ENCODE data around the gene GNB1. TPM values are rescaled to one million over a fixed set of nuclear protein-coding genes. Genes with fewer than 3 reads are reported as not detected.
A peak's percentile ranks its signal among the peaks of the same experiment; 100 is the strongest.

GNB1 gene
- total RNA-seq, 6 donors from 2014 or later: 126 to 386 (median 173) TPM

GRCh38 chr1:1777950-1778662 lies 112.8 kb downstream of the GNB1 start, which contains the start of gene NADK:
NADK (minus strand) TSS chr1:1778470; CDS start chr1:1765406, 13,064 bp downstream.
- Histone ChIP-seq H3K27ac (peak within 1 kb of the TSS; percentile 90 to 97 (median 94)), H3K36me3 (no peaks in the 10 kb centered on the region), H3K4me3 (peak within 1 kb of the TSS; percentile 89 to 99 (median 94)), H3K27me3 (no peaks in the 10 kb centered on the region), H3K9me3 (no peaks in the 10 kb centered on the region), H3K4me1 (peaks cover 74 to 91% (median 78%) of the 10 kb centered on the region in 4 donors)
- ATAC-seq (ENCODE audit: low FRiP score in 2 of 2): peak in 1 of 2 donors; percentile 80
- DNase-seq: peak; percentile 67 to 96
- WGBS, 2 donors: 1% methylated on average over 58 of the region's 99 CpGs; no CpG with 5 or more reads in 1 of the 2 donors
- peak in 1 of 2 donors; percentile 9 for TF ChIP-seq POLR2AphosphoS5 (IDR thresholded peaks at IDR 0.05)
- peak in 2 of 6 experiments; percentile 17 to 45 for TF ChIP-seq CTCF (IDR thresholded peaks at IDR 0.05)
- TF ChIP-seq POLR2A (IDR thresholded peaks at IDR 0.05): peak in 1 of 4 donors; percentile 24
- TF ChIP-seq EP300 (IDR thresholded peaks at IDR 0.05): no peak

GRCh38 chr1:1777583-1777899 lies 113.3 kb downstream of the GNB1 start:
- Histone ChIP-seq H3K4me1 (peaks cover 68 to 86% (median 72%) of the 10 kb centered on the region in 4 donors), H3K27ac (peak overlapping the region; percentile 87 to 97 (median 94)), H3K9me3 (no peaks in the 10 kb centered on the region), H3K36me3 (peaks cover 2 to 3% (median 3%) of the 10 kb centered on the region in 4 donors), H3K4me3 (peak overlapping the region; percentile 89 to 99 (median 94)), H3K27me3 (no peaks in the 10 kb centered on the region)
- WGBS, 2 donors: 3 to 6% methylated on average over 5 to 6 of the region's 6 CpGs
- TF ChIP-seq EP300 (IDR thresholded peaks at IDR 0.05): peak in 1 of 4 donors; percentile 12
- TF ChIP-seq POLR2A (IDR thresholded peaks at IDR 0.05): no peak
- no peak for TF ChIP-seq CTCF (IDR thresholded peaks at IDR 0.05)
- peak in 1 of 2 donors; percentile 28 for TF ChIP-seq POLR2AphosphoS5 (IDR thresholded peaks at IDR 0.05)
- DNase-seq (peak in 1 of 2 donors; percentile 69), ATAC-seq (ENCODE audit: low FRiP score in 2 of 2) (peak in 1 of 2 donors; percentile 46)

GRCh38 chr1:1776672-1777582 lies 114.0 kb downstream of the GNB1 start:
- ATAC-seq (ENCODE audit: low FRiP score in 2 of 2) (no peak), DNase-seq (peak in 1 of 2 donors; percentile 50)
- 64 to 71% methylated on average over 9 of the region's 9 CpGs for WGBS, 2 donors
- Histone ChIP-seq H3K4me3 (peak overlapping the region; percentile 89 to 99 (median 94)), H3K9me3 (no peaks in the 10 kb centered on the region), H3K36me3 (peaks cover 5 to 10% (median 8%) of the 10 kb centered on the region in 4 donors), H3K27me3 (no peaks in the 10 kb centered on the region), H3K27ac (peak overlapping the region; percentile 87 to 97 (median 94)), H3K4me1 (peaks cover 62 to 80% (median 66%) of the 10 kb centered on the region in 4 donors)
- TF ChIP-seq CTCF (IDR thresholded peaks at IDR 0.05) (no peak), POLR2AphosphoS5 (IDR thresholded peaks at IDR 0.05) (no peak), EP300 (IDR thresholded peaks at IDR 0.05) (peak in 1 of 4 donors; percentile 8)

- H3K9me3 ChIP-seq: no peaks in the 10 kb centered on the region
- DNase-seq: peak in 1 of 2 donors; percentile 50
- no peaks in the 10 kb centered on the region for H3K27me3 ChIP-seq
- 69 to 71% methylated on average over 11 of the region's 11 CpGs for WGBS, 2 donors
- TF ChIP-seq POLR2AphosphoS5 (IDR thresholded peaks at IDR 0.05) (no peak), CTCF (IDR thresholded peaks at IDR 0.05) (no peak), EP300 (IDR thresholded peaks at IDR 0.05) (no peak), POLR2A (IDR thresholded peaks at IDR 0.05) (no peak)
- no peak for ATAC-seq (ENCODE audit: low FRiP score in 2 of 2)
- peaks cover 5 to 16% (median 10%) of the 10 kb centered on the region in 4 donors for H3K36me3 ChIP-seq
- H3K4me3 ChIP-seq: no peak overlapping the region
- H3K27ac ChIP-seq: peak overlapping the region; percentile 87 to 97 (median 94)
- H3K4me1 ChIP-seq: peaks cover 48 to 66% (median 52%) of the 10 kb centered on the region in 4 donors
These were observed 115.3 kb downstream of the GNB1 start for GRCh38 chr1:1775327-1776226.

All from upper lobe of left lung (tissue), 6 donors.